Activated CD8-positive, alpha-beta memory T cell treated with anti-CD3 and anti-CD28 coated beads for 1 hour (primary cell): Measurements from ENCODE around the gene PRPSAP1.
"Not testable (repeated sequence)": the region's sequence is repeated elsewhere in the genome, so short reads cannot be mapped to it uniquely, and the experiment has no call there.

Source experiments
- DNase-seq, 2 donors: peaks; one replicate each; pipeline ENCODE4 v3.0.0-alpha.2; 2020; ENCODE audit warnings: low read depth in 1 of 2; ENCODE audit errors: extremely low read depth in 1 of 2

PRPSAP1 gene

DNA sequence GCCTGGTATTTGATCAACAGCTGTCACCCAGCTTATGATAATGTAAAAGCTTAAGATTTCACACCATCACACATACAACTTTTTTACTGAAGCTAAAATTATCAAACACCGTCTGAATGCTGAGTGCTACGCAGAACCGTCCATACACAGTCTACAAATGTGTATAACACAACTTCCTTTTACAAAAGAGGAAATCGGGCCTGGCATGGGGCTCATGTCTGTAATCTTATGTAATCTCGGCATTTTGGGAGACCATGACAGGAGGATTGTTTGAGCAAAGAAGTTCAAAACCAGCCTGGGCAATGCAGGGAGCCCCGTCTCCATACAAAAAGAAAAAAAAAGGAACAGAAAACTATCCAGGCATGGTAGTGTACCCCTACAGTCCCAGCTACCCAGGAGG, 26.0 kb downstream of the PRPSAP1 start:
- no peak for DNase-seq

DNA sequence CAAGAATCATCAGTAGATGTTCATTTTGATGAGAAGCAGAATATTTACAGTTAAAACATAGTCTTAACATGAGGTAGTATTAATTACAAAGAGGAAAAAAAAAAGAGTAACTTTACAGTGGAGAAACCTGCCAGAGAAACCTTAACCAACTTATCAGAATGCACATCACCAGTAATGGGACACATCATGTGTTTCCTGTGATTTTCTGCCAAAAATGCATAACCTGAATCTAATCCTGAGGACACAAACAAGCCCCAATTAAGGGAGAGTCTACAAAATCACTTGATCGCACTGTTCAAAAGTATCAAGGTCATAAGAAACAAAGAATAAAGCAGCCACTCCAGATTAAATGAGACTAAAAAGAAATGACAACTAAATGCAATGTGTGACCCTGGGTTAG, 27.4 kb downstream of the PRPSAP1 start:
- no peak for DNase-seq

DNA sequence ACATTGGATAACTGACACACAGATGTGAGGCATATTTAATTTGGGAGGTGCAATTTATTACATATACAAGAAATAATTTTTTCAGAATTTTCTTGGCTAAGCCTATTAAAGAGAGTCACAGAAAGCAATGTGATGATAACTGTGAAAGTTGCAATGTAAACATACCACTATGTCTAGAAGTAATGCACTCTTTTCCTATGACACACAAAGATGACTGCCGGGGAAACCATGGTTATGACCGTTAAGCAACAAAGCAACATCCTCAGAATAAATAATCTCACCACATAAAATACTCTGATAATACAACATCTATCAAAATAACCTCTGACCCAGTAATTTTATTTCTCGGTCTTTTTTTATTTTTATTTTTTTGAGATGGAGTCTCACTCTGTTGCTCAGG, 35.1 kb downstream of the PRPSAP1 start:
- DNase-seq = no peak

DNA sequence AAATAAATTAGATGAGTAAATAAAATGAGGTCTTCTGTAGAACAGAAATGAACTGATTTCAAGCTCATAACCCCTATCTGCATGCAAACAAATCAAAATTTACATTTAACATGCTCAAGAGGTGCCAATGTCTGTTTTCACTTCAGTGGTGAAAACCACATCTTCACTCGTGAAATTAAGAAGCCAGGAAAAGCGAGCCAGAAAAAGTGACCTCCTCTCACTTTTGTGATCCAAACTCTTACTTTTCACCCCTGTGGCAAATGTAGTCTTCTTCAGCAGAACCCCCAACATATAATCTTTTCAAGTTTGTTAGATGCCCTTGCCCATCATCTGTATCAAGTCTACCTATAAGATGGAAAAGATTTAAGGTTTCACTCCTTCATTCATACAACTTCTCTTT, 36.2 kb downstream of the PRPSAP1 start:
- no peak for DNase-seq

DNA sequence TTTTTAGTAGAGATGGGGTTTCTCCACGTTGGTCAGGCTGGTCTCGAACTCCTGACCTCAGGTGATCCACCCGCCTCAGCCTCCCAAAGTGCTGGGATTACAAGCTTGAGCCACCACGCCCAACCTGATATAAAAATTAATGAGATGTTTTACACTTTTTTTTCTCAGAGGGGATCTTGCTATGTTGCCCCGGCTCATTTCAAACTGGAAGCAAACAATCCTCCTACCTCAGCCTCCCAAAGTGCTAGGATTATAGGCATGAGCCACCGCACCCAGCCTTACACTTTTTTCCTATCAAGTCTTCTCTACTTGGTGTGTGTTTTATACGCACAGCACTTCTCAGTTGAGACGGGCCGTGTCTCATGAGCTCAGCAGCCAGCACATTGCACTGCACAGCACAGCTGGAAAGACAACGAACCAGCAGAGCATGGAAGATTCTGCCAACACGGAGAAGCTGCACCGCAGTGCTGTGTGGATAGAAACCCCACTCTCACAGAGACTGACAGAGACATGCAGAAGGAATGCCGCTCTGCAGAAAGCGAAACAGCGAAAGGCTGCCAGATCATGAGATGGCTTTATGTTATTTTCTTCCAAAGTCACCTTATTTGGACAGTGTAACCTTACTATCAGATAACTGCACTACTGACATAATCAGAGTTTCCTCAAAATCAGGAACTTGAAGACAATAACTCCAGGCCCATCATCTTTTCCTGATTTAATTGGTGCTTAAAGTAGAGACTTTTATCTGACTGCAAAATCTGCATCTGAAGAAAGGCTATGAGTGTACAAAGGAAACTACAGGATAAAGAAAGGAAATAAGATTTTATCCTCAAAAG, 39.1 kb downstream of the PRPSAP1 start:
- no peak for DNase-seq

DNA sequence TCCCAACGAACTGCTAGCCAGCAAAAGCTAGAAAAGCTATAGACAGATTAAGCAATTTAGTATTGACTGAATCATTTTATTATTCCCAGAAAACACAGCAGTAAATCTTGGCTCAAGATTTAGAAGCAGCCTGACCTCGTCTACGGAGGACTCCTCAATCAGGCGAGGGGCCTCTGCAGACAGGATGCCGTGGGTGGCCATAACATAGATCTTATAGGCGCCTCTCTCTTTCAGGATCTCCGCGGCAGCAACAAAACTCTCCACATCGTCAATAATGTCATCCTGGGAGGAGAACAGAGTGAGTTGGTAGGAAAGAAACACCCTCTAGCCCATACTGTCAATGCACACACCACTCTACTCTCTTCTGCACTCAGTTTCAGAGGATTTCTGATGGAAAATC, 41.0 kb downstream of the PRPSAP1 start:
- no peak for DNase-seq

DNA sequence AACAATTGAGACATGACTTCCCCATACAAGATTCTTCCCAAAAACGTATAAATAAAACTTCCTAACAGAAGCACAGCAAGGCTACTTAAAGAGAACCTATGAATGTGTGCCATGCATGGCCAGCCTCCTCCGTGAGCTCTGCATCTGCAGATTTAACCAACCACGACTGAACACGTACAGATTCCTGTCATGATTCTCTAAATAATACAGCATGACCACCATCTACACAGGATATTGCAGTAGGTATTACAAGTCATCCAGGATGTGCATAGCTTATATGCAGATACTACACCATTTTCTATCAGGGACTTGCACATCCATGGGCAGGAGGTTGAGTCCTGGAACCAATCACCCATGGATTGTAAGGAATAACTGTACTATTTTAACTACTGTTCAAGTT, 44.3 kb downstream of the PRPSAP1 start:
- DNase-seq = no peak

DNA sequence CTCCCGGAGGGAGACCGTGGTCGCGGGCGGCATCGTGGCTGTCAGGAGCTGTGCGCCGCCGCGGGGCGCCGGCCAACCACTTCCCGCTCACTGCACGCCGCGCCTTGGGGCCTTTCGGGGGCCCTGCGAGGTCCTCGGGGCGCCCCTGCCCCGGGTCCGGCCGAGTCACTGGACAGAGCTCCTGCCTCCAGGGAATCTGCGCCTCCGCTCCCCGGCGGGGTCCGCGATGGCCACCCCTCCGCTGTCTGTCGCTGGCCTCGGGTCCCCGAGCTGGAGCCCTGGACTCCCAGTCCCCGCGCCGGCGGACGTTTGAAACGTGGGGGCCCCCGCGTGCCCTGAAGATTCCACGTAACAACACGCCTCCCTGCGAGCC, 45.8 kb downstream of the PRPSAP1 start, which contains the start of gene QRICH2:
Gene QRICH2, minus strand, starts transcription at position 311 of the 373 bp plus-strand sequence. Its CDS starts 278 bp downstream, at position 33.
- DNase-seq = no peak

DNA sequence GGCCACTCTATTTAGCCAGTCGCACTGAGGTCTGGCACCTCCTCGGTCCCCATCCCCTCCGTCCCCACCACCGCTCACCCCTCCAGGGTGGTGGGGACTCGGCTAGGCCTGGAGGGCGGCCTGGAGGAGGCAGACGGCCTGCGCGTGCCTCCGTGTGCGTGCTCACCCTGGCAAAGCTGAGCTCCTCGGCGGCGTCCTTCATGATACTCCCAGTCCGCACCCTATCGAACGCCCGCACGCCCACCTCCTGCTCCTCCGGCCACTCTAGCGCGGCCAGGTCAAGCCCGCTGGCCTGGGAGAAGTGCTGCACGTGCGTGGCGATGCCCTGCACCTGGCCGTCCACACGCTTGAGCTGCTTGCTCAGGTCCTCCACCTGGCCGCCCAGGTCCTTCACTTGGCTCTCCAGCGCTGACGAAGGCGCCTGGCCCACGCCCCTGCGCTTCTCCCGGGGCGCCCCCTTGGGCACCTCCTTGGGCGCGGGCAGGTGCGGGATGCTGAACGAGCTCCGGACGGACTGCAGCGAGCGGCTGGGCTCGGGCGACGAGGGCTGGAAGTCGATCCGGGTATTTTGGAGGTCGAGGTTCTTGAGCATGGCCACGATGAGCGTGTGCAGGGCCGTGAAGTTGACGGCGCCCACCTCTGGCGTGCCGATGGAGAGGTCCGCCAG, 46.3 kb downstream of the PRPSAP1 start:
- no peak for DNase-seq

DNA sequence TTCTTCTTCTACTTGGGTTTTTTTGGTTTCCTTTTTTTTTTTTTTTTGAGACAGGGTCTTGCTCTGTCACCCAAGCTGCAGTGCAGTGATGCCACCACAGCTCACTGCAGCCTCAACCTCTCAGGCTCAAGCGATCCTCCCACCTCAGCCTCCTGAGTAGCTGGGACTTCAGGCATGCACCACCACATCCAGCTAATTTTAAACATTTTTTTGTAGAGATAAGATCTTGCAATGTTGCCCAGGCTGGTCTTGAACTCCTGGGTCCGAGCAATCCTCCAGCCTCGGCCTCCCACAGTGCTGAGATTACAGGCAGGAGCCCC, 48.6 kb downstream of the PRPSAP1 start:
- DNase-seq = not testable (repeated sequence)

DNA sequence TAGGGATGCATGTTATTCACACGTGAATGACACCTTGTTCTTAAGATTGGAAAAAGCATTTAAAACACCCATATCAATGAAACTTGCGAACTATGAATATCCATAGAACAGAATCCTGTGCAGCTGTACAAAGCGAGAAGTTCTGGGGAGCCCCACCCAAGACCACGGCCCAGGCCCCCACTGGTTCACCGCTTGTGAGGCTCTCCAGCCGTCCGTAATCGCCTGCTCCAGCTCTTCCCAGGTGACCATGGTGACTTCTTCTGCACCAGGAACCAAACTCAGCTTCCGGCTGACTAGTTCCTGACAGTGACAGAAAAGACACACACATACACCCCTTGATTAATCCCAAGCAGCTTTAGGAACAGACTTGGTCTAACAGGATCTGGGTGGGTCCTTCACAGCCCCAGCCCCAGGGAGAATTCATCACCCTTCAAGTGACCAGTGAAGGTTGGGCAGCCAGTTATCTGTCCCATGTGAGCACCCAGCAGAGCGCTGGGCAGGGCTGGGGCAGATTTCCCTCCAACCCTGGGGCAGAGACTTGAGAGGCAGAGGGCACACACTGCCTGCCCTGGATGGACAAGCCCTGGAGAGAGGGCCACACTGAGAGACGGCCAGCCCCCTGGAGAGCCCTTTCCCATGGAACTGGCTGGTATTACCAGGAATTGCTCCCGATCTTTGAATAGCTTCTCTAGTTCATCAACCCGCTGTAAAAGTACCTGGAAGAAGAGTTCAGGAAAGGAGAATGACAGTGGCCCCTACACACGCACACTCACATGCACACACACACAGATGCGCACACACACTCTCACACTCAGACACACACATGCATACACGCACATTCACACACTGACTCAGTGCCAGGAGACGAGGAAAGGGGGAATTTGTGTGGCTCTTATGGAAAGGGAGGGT, 49.2 kb downstream of the PRPSAP1 start:
- no peak for DNase-seq

DNA sequence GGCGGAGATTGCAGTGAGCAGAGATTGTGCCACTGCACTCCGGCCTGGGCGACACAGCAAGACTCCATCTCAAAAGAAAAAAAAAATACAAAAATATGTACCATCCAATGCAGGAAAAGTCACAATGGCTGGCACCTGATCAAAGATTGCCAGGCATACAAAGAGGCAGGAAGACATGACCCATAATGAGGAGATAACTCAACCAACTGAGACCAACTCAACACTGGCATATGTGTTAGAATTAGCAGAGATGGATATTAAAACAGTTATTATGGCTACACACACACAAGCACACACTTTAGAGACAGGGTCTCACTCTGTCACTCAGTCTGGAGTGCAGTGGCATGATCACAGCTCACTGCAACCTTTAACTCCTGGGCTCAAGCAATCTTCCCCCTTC, 56.3 kb downstream of the PRPSAP1 start:
- no peak for DNase-seq

DNA sequence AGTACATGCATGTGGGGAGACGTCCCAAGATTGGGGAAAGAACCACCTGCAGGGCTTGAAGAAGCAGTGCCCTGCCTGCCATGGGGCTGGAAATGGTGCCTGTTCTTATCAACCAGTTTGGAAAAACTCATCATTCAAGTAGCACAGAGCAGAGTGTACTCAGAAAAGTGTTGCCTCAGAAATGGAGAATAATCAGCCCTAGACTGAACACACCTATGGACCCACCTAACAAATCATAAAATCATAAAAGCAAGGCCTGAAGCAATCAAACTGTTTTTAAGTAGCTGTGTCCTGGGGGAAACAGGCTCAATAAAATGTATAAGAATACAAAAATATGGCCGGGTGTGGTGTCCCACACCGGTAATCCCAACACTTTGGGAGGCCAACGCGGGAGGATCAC, 56.8 kb downstream of the PRPSAP1 start:
- DNase-seq = no peak

DNA sequence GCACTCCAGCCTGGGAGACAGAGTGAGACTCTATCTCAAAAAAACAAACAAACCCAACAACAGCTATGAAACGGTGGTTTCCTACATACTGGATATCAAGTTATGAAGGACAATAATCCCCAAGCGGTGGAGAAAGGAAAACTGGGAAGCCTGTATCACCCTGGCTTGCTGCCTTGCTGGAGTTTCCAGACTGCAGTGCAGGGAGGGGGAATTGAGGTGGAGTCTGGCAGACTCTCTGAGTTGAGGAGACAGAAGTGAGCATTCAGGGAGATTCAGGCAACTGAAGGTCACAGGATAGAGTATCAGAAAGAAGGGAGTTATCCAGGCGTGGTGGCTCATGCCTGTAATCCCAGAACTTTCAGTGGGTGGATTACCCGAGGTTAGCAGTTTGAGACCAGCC, 57.5 kb downstream of the PRPSAP1 start:
- no peak for DNase-seq

DNA sequence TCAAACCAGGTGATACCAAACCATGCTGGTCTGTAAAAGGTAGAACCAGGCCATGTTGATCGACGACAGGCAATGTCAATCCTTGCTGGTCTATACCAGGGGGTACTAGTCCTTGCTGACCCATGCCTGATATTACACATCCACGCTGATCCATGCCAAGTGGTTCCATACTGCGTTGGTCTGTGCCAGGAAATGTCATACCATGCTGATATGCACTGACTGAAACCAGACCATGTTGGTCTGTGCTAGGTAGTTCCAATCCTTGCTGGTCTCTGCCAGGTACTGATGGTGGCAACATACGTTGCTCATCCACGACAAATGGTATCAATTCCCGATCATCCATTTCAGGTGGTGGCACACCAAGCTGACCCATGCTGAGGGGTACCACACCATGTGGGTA, 60.6 kb downstream of the PRPSAP1 start:
- DNase-seq = no peak

DNA sequence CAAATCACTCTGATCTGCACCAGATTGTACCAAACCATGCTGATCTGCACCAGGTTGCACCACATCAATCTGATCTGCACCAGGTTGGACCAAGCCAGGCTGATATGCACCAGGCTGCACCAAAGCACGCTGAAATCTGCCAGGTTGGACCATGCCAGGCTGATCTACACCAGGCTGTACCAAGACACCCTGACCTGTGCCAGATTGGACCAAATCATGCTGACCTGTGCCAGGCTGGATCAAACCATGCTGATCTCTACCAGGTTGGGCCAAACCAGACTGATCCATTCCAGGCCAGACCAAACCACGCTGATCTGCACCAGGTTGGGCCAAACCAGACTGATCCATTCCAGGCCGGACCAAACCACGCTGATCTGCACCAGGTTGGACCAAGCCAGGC, 61.1 kb downstream of the PRPSAP1 start:
- DNase-seq = no peak

DNA sequence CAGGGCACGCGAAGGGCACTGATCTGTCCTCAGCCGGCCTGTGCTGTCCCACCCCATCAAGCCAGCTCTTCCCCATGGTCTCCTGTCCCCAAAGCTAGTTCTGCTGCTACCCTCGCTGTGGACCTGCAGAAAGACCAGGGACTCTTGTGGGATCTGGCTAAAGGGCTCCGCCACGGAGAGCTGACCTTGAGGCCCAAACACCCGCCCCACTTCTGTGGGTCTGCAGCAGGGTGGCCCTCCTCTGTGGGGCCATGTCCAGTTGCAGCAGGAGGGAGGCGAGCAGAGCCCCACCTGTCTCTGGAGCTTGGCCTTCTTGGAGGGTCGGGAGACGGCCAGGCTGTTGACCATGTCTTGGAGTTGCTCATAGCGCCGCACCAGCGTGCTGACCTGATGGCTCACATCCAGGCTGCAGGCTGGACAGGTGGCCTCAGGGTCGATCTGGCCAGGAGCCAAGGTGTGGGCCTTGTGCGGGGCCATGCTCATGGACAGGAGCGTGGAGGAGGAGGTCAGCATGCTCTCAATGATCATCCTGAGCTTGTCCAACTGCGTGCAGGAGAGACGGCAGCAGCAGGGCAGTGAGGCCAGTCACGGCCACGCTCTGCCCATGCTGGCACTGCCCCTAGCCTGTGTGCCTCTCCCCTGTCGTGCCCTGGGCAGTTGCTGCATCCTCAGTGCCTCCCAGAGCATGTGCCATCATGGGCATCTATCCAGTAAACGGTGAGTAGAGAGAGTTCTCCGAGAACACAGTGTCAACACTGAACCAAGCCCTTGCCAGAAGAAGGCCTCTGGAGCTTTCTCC, 71.9 kb downstream of the PRPSAP1 start:
- DNase-seq = no peak

DNA sequence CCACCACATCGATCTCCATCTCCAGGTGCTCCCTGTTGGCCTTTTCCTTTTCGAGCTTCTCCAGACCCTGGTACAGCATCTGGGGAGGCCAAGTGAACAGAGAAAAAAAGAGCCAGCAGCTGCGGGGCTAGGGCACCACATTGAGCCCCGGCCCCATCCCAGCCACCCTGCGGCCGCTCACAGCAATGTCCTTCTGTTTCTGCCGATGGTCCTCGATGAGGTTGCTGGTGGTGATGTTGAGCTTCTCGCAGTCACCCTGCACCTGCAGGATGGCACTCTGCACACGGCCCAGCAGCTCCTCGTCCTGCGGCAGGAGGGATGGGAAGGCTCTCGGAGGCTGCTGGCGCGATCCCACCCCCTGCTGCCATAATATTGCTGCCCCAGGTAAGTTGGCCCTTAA, 73.1 kb downstream of the PRPSAP1 start:
- DNase-seq = no peak

DNA sequence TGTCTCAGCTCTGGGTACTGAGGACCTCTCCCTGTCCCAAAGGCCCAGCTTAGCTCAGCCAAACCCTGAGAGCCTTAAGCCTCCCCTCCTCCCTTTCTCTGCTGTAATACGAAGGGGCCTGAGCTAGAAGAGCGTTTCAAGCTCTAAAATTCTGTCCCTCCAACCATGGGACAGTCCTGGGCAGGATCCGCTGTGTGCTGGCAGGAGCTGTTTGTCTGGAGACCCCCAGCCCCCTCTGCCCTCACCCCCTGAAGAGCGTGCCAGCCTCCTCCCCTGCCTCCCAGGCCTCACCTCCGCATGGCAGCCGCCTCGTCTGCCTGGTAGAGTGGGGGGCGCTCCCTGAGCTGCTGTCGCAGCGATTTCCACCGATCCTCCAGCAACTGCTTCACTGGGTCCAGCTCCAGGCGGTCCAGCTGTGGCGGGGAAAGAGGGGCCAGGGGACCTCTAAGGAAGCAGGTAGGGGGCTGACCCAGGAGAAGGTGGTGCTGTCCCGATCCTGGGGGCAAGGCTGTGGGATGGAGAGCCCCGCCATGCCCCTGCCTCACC, 73.9 kb downstream of the PRPSAP1 start:
- DNase-seq = no peak

DNA sequence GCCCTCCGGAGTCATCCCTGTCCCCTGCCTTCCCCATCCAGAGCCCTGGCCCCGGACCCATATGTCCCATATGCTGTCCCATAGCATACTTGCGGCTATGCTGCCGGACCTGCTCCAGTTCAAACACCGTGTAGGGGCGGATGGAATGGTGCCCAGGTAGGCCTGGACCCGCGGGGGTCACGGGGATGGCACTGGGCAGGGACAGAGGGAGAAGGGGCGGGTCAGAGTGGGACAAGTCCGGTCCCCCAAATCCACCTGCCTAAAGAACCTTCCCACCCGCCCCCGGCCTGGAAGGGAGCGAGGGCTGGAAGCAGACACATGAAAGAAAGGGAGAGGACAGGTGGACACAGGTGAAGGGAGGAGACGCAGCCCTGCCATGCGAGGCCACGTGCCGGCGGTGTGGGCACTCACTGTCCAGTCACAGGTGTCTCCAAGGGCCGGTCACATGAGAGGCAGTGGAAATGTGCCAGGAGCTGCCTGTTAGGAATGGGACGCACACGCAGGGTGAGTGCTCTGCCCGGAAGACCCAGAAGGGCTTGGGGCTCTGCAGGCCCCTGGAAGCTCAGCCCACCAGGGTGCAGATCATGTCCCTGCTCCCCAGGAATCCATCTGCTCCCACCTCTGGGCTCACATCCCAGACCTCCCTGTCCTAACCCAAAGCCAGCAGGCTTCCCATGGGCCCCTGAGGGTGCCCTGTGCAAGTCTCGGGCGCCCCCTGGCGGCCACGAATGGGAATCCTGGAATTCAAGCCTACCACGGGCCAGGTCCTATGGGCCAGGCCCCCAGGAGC, 74.6 kb downstream of the PRPSAP1 start:
- peak; percentile 60 to 83 for DNase-seq
